Measurements from ENCODE around the gene CEACAM16.

CEACAM16 gene

DNA sequence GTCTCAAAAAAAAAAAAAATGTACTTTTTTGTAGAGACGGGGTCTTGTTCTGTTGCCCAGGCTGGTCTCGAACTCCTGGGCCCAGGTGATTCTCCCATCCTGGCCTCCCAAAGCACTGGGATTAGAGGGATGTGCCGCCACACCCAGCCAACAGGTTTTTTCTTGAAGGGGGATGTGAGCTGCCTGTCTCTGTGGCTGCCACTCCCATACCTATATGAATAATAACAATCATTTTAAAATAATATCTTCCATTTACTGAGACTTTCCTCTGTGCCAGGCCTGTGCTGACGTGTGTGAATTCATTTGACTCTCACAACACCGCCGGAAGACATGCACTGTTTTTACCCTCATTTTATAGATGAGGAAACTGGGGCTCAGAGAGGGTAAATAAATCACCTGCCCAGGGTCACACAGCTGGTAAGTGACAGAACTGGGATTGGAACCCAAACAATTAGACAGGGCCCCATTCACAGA is 42.3 kb downstream of the CEACAM16 start:
- Mint-ChIP-seq H3K4me1 (peaks cover 34% of the 10 kb centered on the region), H3K27ac (peak overlapping the region in 2 of 3 experiments; percentile 62 to 80), H3K9me3 (no peaks in the 10 kb centered on the region), H3K4me3 (no peak overlapping the region), H3K36me3 (ENCODE audit: low read depth) (no peaks in the 10 kb centered on the region), H3K27me3 (ENCODE audit: low read depth) (peaks cover 14% of the 10 kb centered on the region)
- TF ChIP-seq, protein P1, sequence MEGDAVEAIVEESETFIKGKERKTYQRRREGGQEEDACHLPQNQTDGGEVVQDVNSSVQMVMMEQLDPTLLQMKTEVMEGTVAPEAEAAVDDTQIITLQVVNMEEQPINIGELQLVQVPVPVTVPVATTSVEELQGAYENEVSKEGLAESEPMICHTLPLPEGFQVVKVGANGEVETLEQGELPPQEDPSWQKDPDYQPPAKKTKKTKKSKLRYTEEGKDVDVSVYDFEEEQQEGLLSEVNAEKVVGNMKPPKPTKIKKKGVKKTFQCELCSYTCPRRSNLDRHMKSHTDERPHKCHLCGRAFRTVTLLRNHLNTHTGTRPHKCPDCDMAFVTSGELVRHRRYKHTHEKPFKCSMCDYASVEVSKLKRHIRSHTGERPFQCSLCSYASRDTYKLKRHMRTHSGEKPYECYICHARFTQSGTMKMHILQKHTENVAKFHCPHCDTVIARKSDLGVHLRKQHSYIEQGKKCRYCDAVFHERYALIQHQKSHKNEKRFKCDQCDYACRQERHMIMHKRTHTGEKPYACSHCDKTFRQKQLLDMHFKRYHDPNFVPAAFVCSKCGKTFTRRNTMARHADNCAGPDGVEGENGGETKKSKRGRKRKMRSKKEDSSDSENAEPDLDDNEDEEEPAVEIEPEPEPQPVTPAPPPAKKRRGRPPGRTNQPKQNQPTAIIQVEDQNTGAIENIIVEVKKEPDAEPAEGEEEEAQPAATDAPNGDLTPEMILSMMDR (IDR thresholded peaks at IDR 0.05; ENCODE audit: unreplicated experiment in 3 of 3): no peak

DNA sequence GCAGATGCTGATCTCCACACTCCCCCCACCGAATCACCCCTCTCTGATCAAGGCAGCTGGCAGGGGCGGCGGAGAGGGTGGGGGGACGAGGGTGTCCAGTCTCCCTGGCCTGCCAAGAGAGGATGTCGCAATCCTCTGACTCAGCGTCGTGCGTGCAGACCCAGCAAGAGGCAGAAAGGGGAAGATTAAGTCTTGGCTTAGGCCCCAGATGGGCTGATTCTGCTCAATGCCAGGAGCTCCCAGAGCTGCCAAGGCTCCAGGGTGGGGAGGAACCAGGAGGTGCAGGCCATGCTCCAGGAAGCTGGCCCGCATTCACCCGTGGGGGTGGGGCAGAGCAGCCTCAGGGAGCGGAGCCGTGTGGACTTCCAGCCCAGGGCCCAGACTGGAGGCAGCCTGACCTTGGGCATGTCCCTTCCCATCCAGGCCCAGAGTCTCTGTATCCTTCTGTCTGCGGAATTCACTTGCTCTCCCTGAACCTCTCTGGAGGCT is 42.9 kb downstream of the CEACAM16 start:
- H3K4me3 Mint-ChIP-seq: no peak overlapping the region
- peaks cover 18% of the 10 kb centered on the region for H3K27me3 Mint-ChIP-seq (ENCODE audit: low read depth)
- no peaks in the 10 kb centered on the region for H3K36me3 Mint-ChIP-seq (ENCODE audit: low read depth)
- TF ChIP-seq, protein P1 (IDR thresholded peaks at IDR 0.05; ENCODE audit: unreplicated experiment in 3 of 3): no peak
- peak overlapping the region; percentile 48 to 84 (median 80) for H3K27ac Mint-ChIP-seq
- H3K9me3 Mint-ChIP-seq: no peaks in the 10 kb centered on the region
- peaks cover 34% of the 10 kb centered on the region for H3K4me1 Mint-ChIP-seq

DNA sequence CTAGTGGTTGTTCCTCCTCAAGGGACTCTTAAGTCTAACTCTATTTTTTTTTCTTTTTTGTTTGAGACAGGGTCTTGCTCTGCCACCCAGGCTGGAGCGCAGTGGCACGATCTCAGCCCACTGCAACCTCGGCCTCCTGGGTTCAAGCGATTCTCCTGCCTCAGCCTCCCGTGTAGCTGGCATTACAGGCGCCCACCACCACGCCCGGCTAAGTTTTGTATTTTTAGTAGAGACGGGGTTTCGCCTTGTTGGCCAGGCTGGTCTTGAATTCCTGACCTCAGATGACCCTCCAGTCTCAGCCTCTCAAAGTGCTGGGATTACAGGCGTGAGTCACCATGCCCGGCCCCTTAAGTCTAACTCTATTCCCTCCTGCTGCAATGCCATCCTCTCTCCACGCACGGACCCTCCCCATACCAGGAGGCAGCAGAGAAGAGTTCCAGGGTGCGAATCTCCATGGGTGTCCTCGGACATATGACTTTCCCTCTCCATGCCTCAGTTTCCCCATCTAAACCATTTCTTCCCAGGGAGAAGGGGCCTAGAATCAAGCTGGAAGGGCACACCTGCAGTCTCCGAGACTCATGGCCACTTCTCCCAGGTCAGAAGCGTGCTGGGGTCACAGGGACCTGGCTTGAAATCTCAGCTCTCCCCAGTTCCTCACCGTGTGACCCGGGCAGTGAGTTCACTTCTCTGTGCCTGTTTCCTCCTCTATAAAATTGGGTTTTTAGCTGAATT is 43.5 kb downstream of the CEACAM16 start:
- TF ChIP-seq, protein P1 (IDR thresholded peaks at IDR 0.05; ENCODE audit: unreplicated experiment in 3 of 3): no peak
- Mint-ChIP-seq H3K9me3 (no peaks in the 10 kb centered on the region), H3K36me3 (ENCODE audit: low read depth) (no peaks in the 10 kb centered on the region), H3K27me3 (ENCODE audit: low read depth) (peaks cover 18% of the 10 kb centered on the region), H3K27ac (peak overlapping the region in 2 of 3 experiments; percentile 80 to 84), H3K4me1 (peaks cover 28% of the 10 kb centered on the region), H3K4me3 (no peak overlapping the region)

DNA sequence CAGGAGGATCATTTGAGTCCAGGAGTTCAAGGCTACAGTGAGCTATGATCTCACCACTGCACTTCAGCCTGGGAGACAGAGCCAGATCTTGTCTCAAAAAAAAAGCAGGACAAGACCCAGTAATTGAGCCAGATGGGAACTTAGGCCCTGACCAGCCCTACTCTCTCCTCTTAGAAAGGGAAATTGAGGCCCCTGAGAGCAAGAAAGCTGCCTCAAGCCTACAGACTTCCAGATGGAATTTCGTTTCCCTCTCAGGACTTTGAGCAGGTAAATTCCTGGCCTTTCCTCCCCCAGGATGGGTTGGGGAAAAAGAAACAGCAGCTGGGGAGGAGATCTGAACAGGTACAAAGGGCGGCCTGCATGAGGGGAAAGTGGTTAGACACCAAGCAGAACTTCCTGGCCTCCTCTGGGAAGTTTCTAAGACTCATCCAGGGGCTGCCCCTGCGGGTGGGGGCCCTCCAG is 46.0 kb downstream of the CEACAM16 start:
- H3K27me3 Mint-ChIP-seq (ENCODE audit: low read depth): peaks cover 15% of the 10 kb centered on the region
- no peaks in the 10 kb centered on the region for H3K36me3 Mint-ChIP-seq (ENCODE audit: low read depth)
- no peak overlapping the region for H3K4me3 Mint-ChIP-seq
- H3K4me1 Mint-ChIP-seq: peaks cover 42% of the 10 kb centered on the region
- peak overlapping the region in 2 of 3 experiments; percentile 62 to 71 for H3K27ac Mint-ChIP-seq
- TF ChIP-seq, protein P1 (IDR thresholded peaks at IDR 0.05; ENCODE audit: unreplicated experiment in 3 of 3): no peak
- no peaks in the 10 kb centered on the region for H3K9me3 Mint-ChIP-seq

DNA sequence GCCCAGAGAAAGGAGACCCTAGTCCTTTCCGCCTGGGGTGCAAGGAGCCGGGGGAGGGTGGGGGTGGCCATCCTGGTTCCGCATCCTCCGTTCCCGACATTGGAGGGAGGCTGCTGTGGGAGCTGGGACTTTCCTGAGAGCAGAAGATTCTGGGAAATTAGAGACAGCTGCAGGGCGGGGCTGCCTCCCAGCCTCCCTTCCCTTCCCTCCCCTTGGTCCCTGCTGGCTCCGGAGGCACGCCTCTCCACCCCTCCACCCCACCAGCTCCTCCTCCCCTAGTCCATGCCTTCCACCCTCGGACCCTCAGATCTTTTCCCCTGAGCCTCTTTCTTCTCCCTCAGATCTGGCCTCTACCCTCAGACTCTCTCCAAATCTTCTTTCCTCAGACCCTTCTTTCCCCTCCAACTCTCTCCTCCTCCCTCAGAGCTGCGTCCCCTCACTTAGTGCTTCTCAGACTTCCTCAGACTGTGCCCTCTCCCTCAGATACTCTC is 46.4 kb downstream of the CEACAM16 start:
- TF ChIP-seq, protein P1 (IDR thresholded peaks at IDR 0.05; ENCODE audit: unreplicated experiment in 3 of 3): no peak
- H3K4me1 Mint-ChIP-seq: peaks cover 40% of the 10 kb centered on the region
- peaks cover 15% of the 10 kb centered on the region for H3K27me3 Mint-ChIP-seq (ENCODE audit: low read depth)
- no peaks in the 10 kb centered on the region for H3K9me3 Mint-ChIP-seq
- no peaks in the 10 kb centered on the region for H3K36me3 Mint-ChIP-seq (ENCODE audit: low read depth)
- peak overlapping the region; percentile 74 to 83 (median 74) for H3K4me3 Mint-ChIP-seq
- H3K27ac Mint-ChIP-seq: peak overlapping the region in 2 of 3 experiments; percentile 71 to 92
